GM21515 (cell line): ENCODE measurements around the gene ELAC2.
"Not testable (repeated sequence)": the region's sequence is repeated elsewhere in the genome, so short reads cannot be mapped to it uniquely, and the experiment has no call there.

Experiments
- ATAC-seq: cut with Tn5 transposase; IDR thresholded peaks from one replicate; pipeline ENCODE4 v1.9.1; 2021; ENCODE audit not compliant: unreplicated experiment

ELAC2 gene

GRCh38 chr17:12990041-12990808 is 27.6 kb downstream of the ELAC2 start:
- no peak for ATAC-seq

- ATAC-seq = no peak
Measured at GRCh38 chr17:12987120-12987519, 30.7 kb downstream of the ELAC2 start.

GRCh38 chr17:12985431-12986293 is 32.2 kb downstream of the ELAC2 start:
- no peak for ATAC-seq

GRCh38 chr17:12983991-12984884 is 33.6 kb downstream of the ELAC2 start:
- ATAC-seq = no peak

- ATAC-seq = no peak
Measured at GRCh38 chr17:12982224-12982623, 35.6 kb downstream of the ELAC2 start.

GRCh38 chr17:12979826-12980500 is 37.9 kb downstream of the ELAC2 start:
- ATAC-seq = no peak

GRCh38 chr17:12979246-12979645 is 38.6 kb downstream of the ELAC2 start:
- ATAC-seq = no peak

GRCh38 chr17:12978787-12979186 is 39.0 kb downstream of the ELAC2 start:
- not testable (repeated sequence) for ATAC-seq

GRCh38 chr17:12977008-12977751 is 40.6 kb downstream of the ELAC2 start:
- ATAC-seq = no peak

GRCh38 chr17:12974005-12974531 is 43.8 kb downstream of the ELAC2 start:
- no peak for ATAC-seq

- no peak for ATAC-seq
Measured at GRCh38 chr17:12973496-12974004, 44.3 kb downstream of the ELAC2 start.

- ATAC-seq = no peak
Measured at GRCh38 chr17:12967962-12968361, 49.9 kb downstream of the ELAC2 start.

- ATAC-seq = no peak
Measured at GRCh38 chr17:12966413-12966812, 51.4 kb downstream of the ELAC2 start.

- ATAC-seq = no peak
Measured at GRCh38 chr17:12965988-12966387, 51.8 kb downstream of the ELAC2 start.

- ATAC-seq = no peak
Measured at GRCh38 chr17:12964840-12965239, 53.0 kb downstream of the ELAC2 start.

- ATAC-seq = no peak
Measured at GRCh38 chr17:12964162-12964561, 53.7 kb downstream of the ELAC2 start.

GRCh38 chr17:12963505-12963904 is 54.3 kb downstream of the ELAC2 start:
- no peak for ATAC-seq

- no peak for ATAC-seq
Measured at GRCh38 chr17:12961655-12962054, 56.2 kb downstream of the ELAC2 start.

- no peak for ATAC-seq
Measured at GRCh38 chr17:12959441-12959840, 58.4 kb downstream of the ELAC2 start.
